Measurements from ENCODE around the gene ANKRD53. TPM values are rescaled to one million over a fixed set of nuclear protein-coding genes. Genes with fewer than 3 reads are reported as not detected.

ANKRD53 gene, protein sequence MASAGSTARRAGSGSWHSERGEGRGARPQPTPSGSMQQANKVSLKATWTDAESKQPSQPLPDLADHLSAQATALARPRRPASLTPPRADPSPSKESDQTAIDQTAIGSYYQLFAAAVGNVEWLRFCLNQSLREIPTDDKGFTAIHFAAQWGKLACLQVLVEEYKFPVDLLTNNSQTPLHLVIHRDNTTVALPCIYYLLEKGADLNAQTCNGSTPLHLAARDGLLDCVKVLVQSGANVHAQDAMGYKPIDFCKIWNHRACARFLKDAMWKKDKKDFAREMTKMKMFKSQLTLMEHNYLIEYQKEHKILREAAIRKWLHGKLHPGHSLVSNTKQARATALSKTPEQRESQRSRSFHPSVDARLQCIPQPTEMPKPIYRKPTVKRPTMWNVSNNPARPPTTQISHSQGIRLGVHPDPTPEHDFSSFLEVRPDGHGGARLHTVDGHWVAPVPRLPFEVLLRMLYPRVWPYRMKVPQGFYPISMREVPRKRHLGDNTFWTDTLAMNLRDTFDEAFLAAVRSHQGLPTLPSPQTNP
- total RNA-seq = 0.41 TPM

DNA sequence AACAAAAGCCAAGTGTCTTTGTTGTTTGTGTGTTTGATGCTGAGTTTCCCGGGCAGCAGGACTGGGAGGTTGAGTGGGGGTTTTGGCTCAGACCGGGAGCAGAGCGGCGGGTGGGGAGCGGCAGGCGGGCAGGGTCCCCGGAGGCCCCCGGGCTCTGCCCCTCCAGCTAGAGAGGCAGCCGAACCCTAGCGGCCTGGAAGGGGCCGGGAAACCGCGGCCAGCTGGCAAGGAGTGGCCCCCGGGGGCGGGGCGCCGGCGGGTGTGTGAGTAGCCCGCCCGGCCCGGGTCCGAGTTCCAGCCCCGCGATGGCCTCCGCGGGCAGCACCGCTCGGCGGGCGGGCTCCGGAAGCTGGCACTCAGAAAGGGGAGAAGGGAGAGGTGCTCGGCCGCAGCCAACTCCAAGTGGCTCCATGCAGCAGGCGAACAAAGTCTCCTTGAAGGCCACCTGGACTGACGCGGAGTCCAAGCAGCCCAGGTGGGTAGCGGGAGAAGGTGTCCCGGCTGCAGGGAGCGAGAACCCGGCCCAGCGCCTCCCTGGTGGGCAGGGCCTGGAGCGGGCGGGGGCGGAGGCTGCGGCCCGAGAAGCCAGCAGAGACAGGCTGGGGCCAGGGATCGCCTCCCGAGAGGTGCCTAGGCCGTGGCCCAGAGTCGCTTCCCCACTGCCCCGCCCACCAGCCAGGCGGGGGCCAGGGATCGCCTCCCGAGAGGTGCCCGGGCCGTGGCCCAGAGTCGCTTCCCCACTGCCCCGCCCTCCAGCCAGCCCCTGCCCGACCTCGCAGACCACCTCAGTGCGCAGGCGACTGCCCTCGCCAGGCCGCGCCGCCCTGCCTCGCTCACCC, at the start of gene ANKRD53:
TSS of gene ANKRD53 (plus strand) at position 290 of the 839 bp plus-strand sequence. CDS start at position 306, 16 bp downstream.

GRCh38 chr2:70935468-70936164, 42.8 kb upstream of the ANKRD53 start, which contains the start of gene ATP6V1B1:
Gene ATP6V1B1, plus strand, starts transcription at chr2:70935900. Its CDS starts 55 bp downstream, at chr2:70935955.

GRCh38 chr2:70994699-70995425, 16.4 kb downstream of the ANKRD53 start, which contains the start of gene TEX261:
Gene TEX261, minus strand, starts transcription at chr2:70994873. Its CDS starts 116 bp downstream, at chr2:70994757.

Small RNA genes within 50 kb of the gene (small RNA-seq; reads per million reads assigned to genes)
- not detected for gene RN7SL160P (ENCODE audit: low replicate concordance)

Other genes starting within 250 kb of the ANKRD53 start
- gene ADD2, start 210.4 kb upstream of the ANKRD53 start, total RNA-seq = 6.1 TPM
- not detected for gene FIGLA, start 188.0 kb upstream of the ANKRD53 start, total RNA-seq
- not detected for gene CLEC4F, start 158.0 kb upstream of the ANKRD53 start, total RNA-seq
- not detected for gene CD207, start 142.8 kb upstream of the ANKRD53 start, total RNA-seq
- gene VAX2, start 78.1 kb upstream of the ANKRD53 start, total RNA-seq = 0.35 TPM
- gene ATP6V1B1, start 42.7 kb upstream of the ANKRD53 start, total RNA-seq = 73.2 TPM
- gene TEX261, start 16.2 kb downstream of the ANKRD53 start, total RNA-seq = 33.7 TPM
- gene NAGK, start 90.0 kb downstream of the ANKRD53 start, total RNA-seq = 50.1 TPM
- 30.0 TPM for gene MCEE, start 151.6 kb downstream of the ANKRD53 start, total RNA-seq
- gene MPHOSPH10, start 152.0 kb downstream of the ANKRD53 start, total RNA-seq = 12.4 TPM
- gene PAIP2B, start 248.5 kb downstream of the ANKRD53 start, total RNA-seq = 15.8 TPM